HG03060 (cell line): ENCODE results near the gene PLAC8L1.

Source experiments
- ATAC-seq: cut with Tn5 transposase; IDR thresholded peaks from one replicate; pipeline ENCODE4 v1.9.1; 2021; ENCODE audit warnings: low read depth, moderate number of reproducible peaks; ENCODE audit not compliant: unreplicated experiment

The PLAC8L1 gene

GRCh38 chr5:146047396-146047795 lies 58.0 kb downstream of the PLAC8L1 start:
- no peak for ATAC-seq

- no peak for ATAC-seq
Measured at GRCh38 chr5:146043722-146044121, 61.7 kb downstream of the PLAC8L1 start.

GRCh38 chr5:146042628-146043279 lies 62.6 kb downstream of the PLAC8L1 start:
- ATAC-seq, result no peak

GRCh38 chr5:146041180-146041789 lies 64.1 kb downstream of the PLAC8L1 start:
- no peak for ATAC-seq

GRCh38 chr5:146040527-146040926 lies 64.8 kb downstream of the PLAC8L1 start:
- no peak for ATAC-seq

GRCh38 chr5:146039420-146039819 lies 66.0 kb downstream of the PLAC8L1 start:
- ATAC-seq, result no peak

GRCh38 chr5:146034605-146035004 lies 70.8 kb downstream of the PLAC8L1 start:
- ATAC-seq, result no peak
